Breast epithelium (tissue), 3 donors: ENCODE data around the gene GPX4.

Experiments used
- POLR2A ChIP-seq: fragments of 450-650 bp; IDR thresholded peaks from one replicate; pipeline ENCODE4 v1.6.1; 2016; ENCODE audit warnings: antibody characterized with exemption, mild to moderate bottlenecking, moderate library complexity
- POLR2AphosphoS5 ChIP-seq, 3 donors: sonication (generic); formaldehyde crosslinking; IDR thresholded peaks; one replicate each; pipeline ENCODE4 v1.6.1; 2017; ENCODE audit warnings: antibody characterized with exemption in 3 of 3
- TF ChIP-seq, protein P1 (sequence below), 3 donors: fragments of 450-650 bp; IDR thresholded peaks; one replicate each; pipeline ENCODE4 v1.5.1; 2016 to 2017; ENCODE audit warnings: antibody characterized with exemption in 3 of 3, mild to moderate bottlenecking in 3 of 3, moderate library complexity in 3 of 3

DNA sequence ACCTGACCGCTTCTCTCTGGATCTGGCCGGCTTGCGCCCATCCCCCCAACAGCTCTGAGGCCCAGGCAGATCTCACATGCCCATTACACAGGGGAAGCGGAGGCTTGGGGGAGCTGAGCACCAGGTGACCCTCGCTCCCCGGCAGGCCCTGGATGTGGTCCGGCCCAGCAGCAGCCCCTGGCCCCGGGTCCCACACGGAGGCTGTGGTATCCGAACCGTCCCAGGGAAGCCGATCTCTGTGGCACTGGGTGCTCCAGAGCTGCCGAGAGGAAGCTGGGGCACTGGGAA is 42.6 kb downstream of the GPX4 start:
- no peak for TF ChIP-seq POLR2A
- TF ChIP-seq, protein P1, sequence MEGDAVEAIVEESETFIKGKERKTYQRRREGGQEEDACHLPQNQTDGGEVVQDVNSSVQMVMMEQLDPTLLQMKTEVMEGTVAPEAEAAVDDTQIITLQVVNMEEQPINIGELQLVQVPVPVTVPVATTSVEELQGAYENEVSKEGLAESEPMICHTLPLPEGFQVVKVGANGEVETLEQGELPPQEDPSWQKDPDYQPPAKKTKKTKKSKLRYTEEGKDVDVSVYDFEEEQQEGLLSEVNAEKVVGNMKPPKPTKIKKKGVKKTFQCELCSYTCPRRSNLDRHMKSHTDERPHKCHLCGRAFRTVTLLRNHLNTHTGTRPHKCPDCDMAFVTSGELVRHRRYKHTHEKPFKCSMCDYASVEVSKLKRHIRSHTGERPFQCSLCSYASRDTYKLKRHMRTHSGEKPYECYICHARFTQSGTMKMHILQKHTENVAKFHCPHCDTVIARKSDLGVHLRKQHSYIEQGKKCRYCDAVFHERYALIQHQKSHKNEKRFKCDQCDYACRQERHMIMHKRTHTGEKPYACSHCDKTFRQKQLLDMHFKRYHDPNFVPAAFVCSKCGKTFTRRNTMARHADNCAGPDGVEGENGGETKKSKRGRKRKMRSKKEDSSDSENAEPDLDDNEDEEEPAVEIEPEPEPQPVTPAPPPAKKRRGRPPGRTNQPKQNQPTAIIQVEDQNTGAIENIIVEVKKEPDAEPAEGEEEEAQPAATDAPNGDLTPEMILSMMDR (IDR thresholded peaks at IDR 0.05), result no peak
- no peak for TF ChIP-seq POLR2AphosphoS5 (IDR thresholded peaks at IDR 0.05)
